ENCODE data around the gene MAD1L1. TPM values are rescaled to one million over a fixed set of nuclear protein-coding genes. Genes with fewer than 3 reads are reported as not detected.

Gene MAD1L1
- total RNA-seq, 1 experiment from 2014 or later: 50.8 TPM

- TF ChIP-seq EZH2 (IDR thresholded peaks at IDR 0.05; ENCODE audit: low read depth): no peak
- TF ChIP-seq CTCF (conservative IDR thresholded peaks at IDR 0.05): no peak
- Histone ChIP-seq H3K9me2 (ENCODE audit: insufficient read depth) (no peaks in the 10 kb centered on the region), H3K4me2 (no peak overlapping the region), H3K4me1 (replicated peaks; ENCODE audit: insufficient read depth) (no peaks in the 10 kb centered on the region), H4K20me1 (ENCODE audit: insufficient read depth) (peaks cover 6% of the 10 kb centered on the region; the same call in 1 of the 2 replicates), H3K4me3 (no peak overlapping the region), H3K27me3 (ENCODE audit: insufficient read depth, low read depth) (no peaks in the 10 kb centered on the region), H2AFZ (no peak overlapping the region), H3K36me3 (ENCODE audit: low read depth) (no peaks in the 10 kb centered on the region), H3F3A (ENCODE audit: insufficient read depth, low read depth) (no peaks in the 10 kb centered on the region), H3K27ac (no peak overlapping the region), H3K9me3 (ENCODE audit: insufficient read depth, low read depth) (no peaks in the 10 kb centered on the region), H3K79me2 (ENCODE audit: low read depth) (no peaks in the 10 kb centered on the region)
- CTCF ChIA-PET: no interaction called here
- intact Hi-C loops (cut with micrococcal nuclease; ENCODE audit: unreplicated experiment): no loop called here
- POLR2A ChIA-PET (ENCODE audit: unreplicated experiment): no interaction called here
- no TSS peak for BruUV-seq (replicated peaks)
- peak in 1 of 2 experiments; percentile 61 for DNase-seq
These were observed 281.6 kb downstream of the MAD1L1 start for GRCh38 chr7:1951159-1951536.

GRCh38 chr7:1950452-1951158 is 282.1 kb downstream of the MAD1L1 start:
- DNase-seq: no peak
- Histone ChIP-seq H3K4me2 (no peak overlapping the region), H3K27ac (no peak overlapping the region), H3K4me3 (no peak overlapping the region), H3F3A (ENCODE audit: insufficient read depth, low read depth) (no peaks in the 10 kb centered on the region), H4K20me1 (ENCODE audit: insufficient read depth) (peaks cover 6% of the 10 kb centered on the region; the same call in 1 of the 2 replicates), H3K36me3 (ENCODE audit: low read depth) (no peaks in the 10 kb centered on the region), H3K4me1 (replicated peaks; ENCODE audit: insufficient read depth) (no peaks in the 10 kb centered on the region), H2AFZ (no peak overlapping the region), H3K9me3 (ENCODE audit: insufficient read depth, low read depth) (no peaks in the 10 kb centered on the region), H3K27me3 (ENCODE audit: insufficient read depth, low read depth) (no peaks in the 10 kb centered on the region), H3K9me2 (ENCODE audit: insufficient read depth) (no peaks in the 10 kb centered on the region), H3K79me2 (ENCODE audit: low read depth) (no peaks in the 10 kb centered on the region)
- no peak for TF ChIP-seq EZH2 (IDR thresholded peaks at IDR 0.05; ENCODE audit: low read depth)
- TF ChIP-seq CTCF (conservative IDR thresholded peaks at IDR 0.05): no peak
- intact Hi-C loops (cut with micrococcal nuclease; ENCODE audit: unreplicated experiment): no loop called here
- CTCF ChIA-PET: no interaction called here
- no TSS peak for BruUV-seq (replicated peaks)
- POLR2A ChIA-PET (ENCODE audit: unreplicated experiment): no interaction called here

- H3K9me2 ChIP-seq (ENCODE audit: insufficient read depth): no peaks in the 10 kb centered on the region
- H3K27ac ChIP-seq: no peak overlapping the region
- no peaks in the 10 kb centered on the region for H3F3A ChIP-seq (ENCODE audit: insufficient read depth, low read depth)
- POLR2A ChIA-PET (ENCODE audit: unreplicated experiment): no interaction called here
- H3K79me2 ChIP-seq (ENCODE audit: low read depth): no peaks in the 10 kb centered on the region
- no peaks in the 10 kb centered on the region for H3K9me3 ChIP-seq (ENCODE audit: insufficient read depth, low read depth)
- CTCF ChIA-PET: no interaction called here
- H3K4me3 ChIP-seq: no peak overlapping the region
- H3K27me3 ChIP-seq (ENCODE audit: insufficient read depth, low read depth): no peaks in the 10 kb centered on the region
- BruUV-seq (replicated peaks): no TSS peak
- H2AFZ ChIP-seq: no peak overlapping the region
- no peak for DNase-seq
- no peaks in the 10 kb centered on the region for H3K36me3 ChIP-seq (ENCODE audit: low read depth)
- TF ChIP-seq CTCF (conservative IDR thresholded peaks at IDR 0.05) (no peak), EZH2 (IDR thresholded peaks at IDR 0.05; ENCODE audit: low read depth) (no peak)
- intact Hi-C loops (cut with micrococcal nuclease; ENCODE audit: unreplicated experiment): no loop called here
- no peak overlapping the region for H3K4me2 ChIP-seq
- H3K4me1 ChIP-seq (replicated peaks; ENCODE audit: insufficient read depth): no peaks in the 10 kb centered on the region
- H4K20me1 ChIP-seq (ENCODE audit: insufficient read depth): peaks cover 6% of the 10 kb centered on the region; the same call in 1 of the 2 replicates
These were observed 282.7 kb downstream of the MAD1L1 start for GRCh38 chr7:1950066-1950451.

All from PC-9 (cell line).